Stomach smooth muscle (tissue), 2 donors: ENCODE data around the gene ARID1B.

Experiments used
- H3K27ac ChIP-seq: one replicate; pipeline ENCODE4 v1.7.0; 2013; ENCODE audit warnings: mild to moderate bottlenecking, low read length, inconsistent platforms
- H3K27me3 ChIP-seq, 2 donors: one replicate each; pipeline ENCODE4 v1.7.0; 2013; ENCODE audit warnings: low read length in 2 of 2; ENCODE audit not compliant: insufficient read depth in 2 of 2, control insufficient read depth in 1 of 2
- H3K36me3 ChIP-seq, 2 donors: one replicate each; pipeline ENCODE4 v1.7.0; 2013; ENCODE audit warnings: low read length in 2 of 2; ENCODE audit not compliant: control insufficient read depth in 2 of 2, insufficient read depth in 2 of 2
- H3K4me1 ChIP-seq: one replicate; pipeline ENCODE4 v1.7.0; 2013; ENCODE audit warnings: low read length; ENCODE audit not compliant: control insufficient read depth, insufficient read depth
- H3K4me3 ChIP-seq, 2 donors: one replicate each; pipeline ENCODE4 v1.7.0; 2013; ENCODE audit warnings: low read length in 2 of 2
- H3K9ac ChIP-seq, 2 donors: one replicate each; pipeline ENCODE4 v1.7.0; 2013; ENCODE audit warnings: low read length in 2 of 2, mild to moderate bottlenecking in 1 of 2
- H3K9me3 ChIP-seq, 2 donors: one replicate each; pipeline ENCODE4 v1.7.0; 2013; ENCODE audit warnings: low read length in 2 of 2; ENCODE audit not compliant: control insufficient read depth in 2 of 2
- donor health status: healthy.
- donor health status: Pancreatic carcinoma.

Gene ARID1B

DNA sequence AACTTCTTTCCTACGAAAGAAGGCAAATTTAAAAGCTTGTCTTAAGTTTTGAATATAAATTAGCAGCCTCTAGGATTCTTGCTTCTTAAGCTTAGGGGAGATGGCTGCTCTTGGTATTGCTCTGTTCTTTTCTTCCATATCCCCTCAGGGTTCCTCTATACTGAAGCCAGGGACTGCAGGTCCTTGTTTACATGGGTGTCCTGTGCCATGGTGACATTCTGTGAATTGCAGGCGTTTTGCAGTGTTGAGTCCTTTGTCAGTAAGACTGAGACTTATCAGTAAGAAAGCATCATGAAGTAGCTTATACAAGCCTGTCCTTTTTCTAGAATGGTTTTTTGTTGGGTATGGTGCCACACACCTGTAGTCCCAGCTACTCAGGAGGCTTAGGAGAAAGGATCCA is 147.8 kb downstream of the ARID1B start:
- Histone ChIP-seq H3K27me3 (no peaks in the 10 kb centered on the region), H3K36me3 (no peaks in the 10 kb centered on the region), H3K9me3 (no peaks in the 10 kb centered on the region), H3K4me1 (peaks cover 8% of the 10 kb centered on the region), H3K27ac (no peak overlapping the region), H3K9ac (no peak overlapping the region), H3K4me3 (no peak overlapping the region)

DNA sequence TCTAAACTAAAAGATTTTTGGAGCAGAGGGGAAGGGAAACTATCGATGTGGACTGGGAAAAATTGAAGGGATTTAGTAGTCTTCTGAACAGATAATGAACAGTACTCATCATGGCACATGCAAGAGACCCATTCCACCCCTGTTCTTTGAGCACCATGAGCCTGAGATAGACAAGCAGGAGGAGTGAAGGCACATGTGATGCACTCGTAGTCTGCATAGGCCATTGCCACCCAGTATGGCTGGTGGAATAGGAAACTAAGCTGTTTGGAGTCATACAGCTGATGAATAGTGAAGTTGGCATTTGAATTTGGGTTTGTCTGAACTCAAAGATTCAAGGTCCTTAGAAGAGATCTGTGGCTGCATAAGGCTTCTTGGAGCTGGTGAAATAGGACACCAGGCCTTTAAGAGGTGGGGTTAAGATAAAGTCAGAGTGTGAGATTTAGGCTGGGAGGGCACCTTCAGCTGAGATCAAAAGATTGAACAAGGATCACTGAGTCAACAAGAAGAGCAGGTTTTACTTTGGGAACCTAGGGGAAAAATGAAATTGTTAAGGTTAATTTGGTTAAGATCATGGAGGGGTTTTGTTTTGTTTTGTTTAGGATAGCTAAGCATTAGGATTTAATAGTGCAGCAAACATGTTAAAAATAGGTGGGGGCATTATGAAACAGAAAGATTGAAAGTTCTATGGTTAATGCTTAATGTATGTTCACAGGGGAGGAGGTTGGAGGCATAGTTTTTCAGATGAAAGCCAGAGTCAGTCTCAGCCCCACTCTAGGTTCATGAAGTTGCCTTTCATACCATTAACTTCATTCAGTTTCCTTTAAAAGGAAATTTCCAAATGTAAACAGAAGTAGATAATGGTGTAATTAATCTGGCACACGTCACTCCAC is 148.8 kb downstream of the ARID1B start:
- H3K4me3 ChIP-seq, result no peak overlapping the region
- no peak overlapping the region for H3K27ac ChIP-seq
- H3K9ac ChIP-seq, result no peak overlapping the region
- H3K27me3 ChIP-seq, result no peaks in the 10 kb centered on the region
- no peaks in the 10 kb centered on the region for H3K36me3 ChIP-seq
- H3K4me1 ChIP-seq, result peaks cover 8% of the 10 kb centered on the region
- H3K9me3 ChIP-seq, result no peaks in the 10 kb centered on the region

DNA sequence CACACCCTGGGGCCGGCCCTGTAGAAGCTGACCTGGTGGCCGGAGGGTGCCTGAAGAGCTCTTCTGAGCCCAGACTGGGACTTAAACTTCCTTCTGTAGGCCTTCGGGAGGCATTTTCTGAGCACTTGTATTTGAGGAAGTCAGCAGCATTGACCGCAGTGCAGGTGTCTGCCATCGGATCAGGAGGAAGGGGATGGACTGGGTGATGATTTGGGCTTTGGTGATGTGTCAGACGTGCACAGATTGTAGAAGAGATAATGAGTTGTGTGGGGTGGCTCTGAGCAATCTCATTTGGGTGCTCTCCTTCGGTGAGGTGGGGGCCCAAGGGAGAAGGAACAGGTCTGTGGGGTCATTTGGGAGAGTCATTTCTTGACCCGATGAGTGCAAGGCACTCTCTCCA is 150.9 kb downstream of the ARID1B start:
- H3K9ac ChIP-seq, result no peak overlapping the region
- H3K9me3 ChIP-seq, result no peaks in the 10 kb centered on the region
- H3K27me3 ChIP-seq, result no peaks in the 10 kb centered on the region
- no peak overlapping the region for H3K4me3 ChIP-seq
- H3K36me3 ChIP-seq, result no peaks in the 10 kb centered on the region
- no peak overlapping the region for H3K27ac ChIP-seq
- H3K4me1 ChIP-seq, result peaks cover 7% of the 10 kb centered on the region

DNA sequence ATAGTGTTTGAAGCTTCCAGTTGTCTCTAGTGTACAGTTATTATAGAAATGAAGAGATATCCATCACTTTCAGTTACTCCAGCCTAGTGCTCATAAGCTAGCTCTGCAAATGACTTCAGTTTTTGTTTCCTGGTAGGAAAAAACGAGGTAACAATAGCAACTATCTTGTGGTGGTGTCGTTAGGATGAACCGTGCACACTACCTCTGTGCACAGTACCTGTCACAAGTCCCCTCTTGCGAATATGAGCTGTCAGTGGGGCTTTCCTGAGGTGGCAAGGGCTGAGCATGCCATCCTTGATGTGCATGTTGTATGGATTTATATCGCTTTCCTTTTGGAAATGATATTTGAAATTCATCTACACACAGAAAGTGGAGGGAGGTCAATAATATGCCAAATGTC is 151.8 kb downstream of the ARID1B start:
- Histone ChIP-seq H3K36me3 (no peaks in the 10 kb centered on the region), H3K27me3 (no peaks in the 10 kb centered on the region), H3K27ac (no peak overlapping the region), H3K4me1 (peaks cover 13% of the 10 kb centered on the region), H3K9me3 (no peaks in the 10 kb centered on the region), H3K4me3 (no peak overlapping the region), H3K9ac (no peak overlapping the region)

DNA sequence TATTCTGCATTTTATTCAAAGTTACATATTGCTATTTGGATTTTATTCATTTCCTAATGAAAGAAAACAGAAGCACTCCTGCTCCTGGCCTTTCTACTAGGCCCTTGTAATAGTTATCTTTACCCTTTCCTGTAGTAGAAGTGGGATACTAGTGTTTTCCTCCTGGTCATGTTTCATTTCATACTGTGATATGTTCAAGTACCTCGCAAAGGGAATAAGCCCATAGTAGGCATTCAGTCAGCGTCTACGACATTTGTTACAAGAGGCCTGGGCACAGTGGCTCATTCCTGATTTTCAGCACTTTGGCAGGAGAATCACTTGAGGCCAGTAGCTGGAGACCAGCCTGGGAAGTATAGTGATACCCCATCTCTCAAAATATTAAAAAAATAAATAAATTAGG is 154.1 kb downstream of the ARID1B start:
- no peak overlapping the region for H3K9ac ChIP-seq
- H3K36me3 ChIP-seq, result no peaks in the 10 kb centered on the region
- H3K4me3 ChIP-seq, result no peak overlapping the region
- H3K4me1 ChIP-seq, result peaks cover 9% of the 10 kb centered on the region
- no peaks in the 10 kb centered on the region for H3K27me3 ChIP-seq
- no peaks in the 10 kb centered on the region for H3K9me3 ChIP-seq
- H3K27ac ChIP-seq, result no peak overlapping the region

DNA sequence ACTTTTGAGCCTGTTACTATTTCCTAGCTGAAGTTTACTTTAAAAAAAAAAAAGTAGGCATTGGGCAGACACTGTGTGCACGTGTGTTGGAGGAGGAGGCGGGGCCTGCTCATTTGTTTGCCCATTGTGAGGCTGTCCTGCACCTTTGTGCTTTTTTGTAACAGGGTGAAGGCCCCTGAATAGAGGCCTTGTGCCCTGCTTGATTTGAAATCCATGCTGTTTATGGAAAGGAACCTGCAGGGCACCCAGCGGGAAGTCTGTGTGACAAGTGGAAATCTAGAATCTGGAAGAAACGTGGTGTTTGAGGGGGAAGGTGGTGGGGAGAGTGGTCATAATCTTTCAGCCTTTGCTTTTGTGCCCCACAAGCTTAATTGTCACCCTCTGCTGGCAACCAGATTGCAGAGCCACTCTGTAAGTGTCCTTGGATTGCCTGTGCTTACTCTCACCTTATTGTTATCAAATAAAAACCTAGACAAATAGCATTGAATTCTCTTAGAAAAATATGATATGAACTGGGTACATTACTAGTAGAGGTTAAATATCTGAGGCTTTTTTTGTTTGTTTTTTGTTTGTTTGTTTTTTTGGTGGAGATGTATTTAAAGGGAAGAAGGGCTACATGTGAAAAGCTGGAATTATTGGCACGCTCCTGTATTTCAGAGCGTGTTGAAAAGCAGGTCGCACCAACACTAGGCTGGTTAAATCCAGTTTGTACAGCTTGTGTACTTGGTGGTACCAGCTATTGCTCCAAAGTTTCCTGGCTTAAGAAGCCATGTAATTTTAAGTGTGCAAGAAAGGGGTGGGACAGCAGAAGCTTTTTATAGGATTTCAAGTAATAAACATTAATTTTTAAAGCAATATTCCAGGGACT is 156.3 kb downstream of the ARID1B start:
- H3K4me1 ChIP-seq, result peaks cover 9% of the 10 kb centered on the region

DNA sequence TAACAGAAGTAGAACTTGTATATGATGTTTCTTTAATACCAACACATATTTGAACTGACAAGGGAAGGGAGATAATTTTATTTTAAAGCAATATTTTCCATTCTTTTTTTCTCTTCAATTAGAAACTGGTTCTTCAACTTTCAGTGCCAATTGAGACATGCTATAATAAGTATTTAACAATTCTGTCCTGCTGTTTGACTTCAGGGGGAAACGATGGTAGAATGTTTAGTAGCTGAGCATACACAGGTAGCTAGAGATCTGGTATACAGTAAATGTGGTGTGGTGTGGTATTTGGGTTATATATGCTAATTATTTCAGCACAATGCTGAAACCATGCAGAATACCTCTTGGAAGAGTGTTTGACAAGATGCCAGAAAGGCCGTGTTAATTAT is 156.9 kb downstream of the ARID1B start:
- Histone ChIP-seq H3K4me1 (peaks cover 9% of the 10 kb centered on the region), H3K4me3 (no peak overlapping the region), H3K27me3 (no peaks in the 10 kb centered on the region), H3K36me3 (no peaks in the 10 kb centered on the region), H3K9ac (no peak overlapping the region), H3K27ac (no peak overlapping the region), H3K9me3 (no peaks in the 10 kb centered on the region)

More for the DNA sequence above, 156.3 kb downstream of the ARID1B start:
- Histone ChIP-seq H3K9me3 (no peaks in the 10 kb centered on the region), H3K9ac (no peak overlapping the region), H3K36me3 (no peaks in the 10 kb centered on the region), H3K27ac (no peak overlapping the region), H3K4me3 (no peak overlapping the region), H3K27me3 (no peaks in the 10 kb centered on the region)

DNA sequence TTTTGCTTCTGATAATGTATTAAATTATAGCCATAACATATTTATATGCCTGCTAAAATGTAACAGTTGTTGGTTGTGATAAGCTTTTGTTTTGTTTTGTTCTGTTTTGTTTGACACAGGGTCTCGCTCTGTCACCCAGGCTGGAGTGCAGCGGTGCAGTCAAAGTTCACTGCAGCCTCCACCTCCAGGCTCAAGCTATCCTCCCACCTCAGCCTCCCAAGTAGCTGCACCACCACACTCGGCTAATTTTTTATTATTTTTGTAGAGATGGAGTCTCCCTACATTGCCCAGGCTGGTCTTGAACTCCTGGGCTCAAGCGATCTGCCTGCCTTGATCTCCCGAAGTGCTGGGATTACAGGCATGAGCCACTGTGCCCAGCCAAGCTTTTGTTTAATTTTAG is 157.8 kb downstream of the ARID1B start:
- H3K36me3 ChIP-seq, result no peaks in the 10 kb centered on the region
- no peak overlapping the region for H3K27ac ChIP-seq
- H3K4me1 ChIP-seq, result peaks cover 9% of the 10 kb centered on the region

DNA sequence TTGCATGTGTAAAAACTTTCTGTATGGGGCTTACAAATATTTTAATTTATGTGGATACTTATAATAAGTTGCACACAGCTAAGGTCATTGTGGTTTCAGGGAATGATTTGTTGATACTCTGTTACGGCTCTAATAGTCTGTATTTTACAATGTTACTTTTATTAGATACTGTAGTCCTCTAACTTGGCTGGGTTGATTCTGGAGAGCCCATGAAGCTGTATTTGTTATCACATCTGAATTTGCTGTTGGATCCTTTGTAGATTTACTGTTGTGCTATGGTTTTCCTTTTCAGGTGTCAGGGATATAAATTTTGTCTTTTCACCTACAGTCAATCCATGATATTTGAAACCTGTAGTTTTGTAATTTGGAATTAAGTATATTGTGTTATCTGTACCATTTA is 161.0 kb downstream of the ARID1B start:
- Histone ChIP-seq H3K27me3 (no peaks in the 10 kb centered on the region), H3K27ac (no peak overlapping the region), H3K4me1 (peaks cover 5% of the 10 kb centered on the region), H3K4me3 (no peak overlapping the region), H3K9me3 (no peaks in the 10 kb centered on the region), H3K9ac (no peak overlapping the region), H3K36me3 (no peaks in the 10 kb centered on the region)

More for the DNA sequence above, 157.8 kb downstream of the ARID1B start:
- Histone ChIP-seq H3K9me3 (no peaks in the 10 kb centered on the region), H3K27me3 (no peaks in the 10 kb centered on the region), H3K9ac (no peak overlapping the region), H3K4me3 (no peak overlapping the region)

DNA sequence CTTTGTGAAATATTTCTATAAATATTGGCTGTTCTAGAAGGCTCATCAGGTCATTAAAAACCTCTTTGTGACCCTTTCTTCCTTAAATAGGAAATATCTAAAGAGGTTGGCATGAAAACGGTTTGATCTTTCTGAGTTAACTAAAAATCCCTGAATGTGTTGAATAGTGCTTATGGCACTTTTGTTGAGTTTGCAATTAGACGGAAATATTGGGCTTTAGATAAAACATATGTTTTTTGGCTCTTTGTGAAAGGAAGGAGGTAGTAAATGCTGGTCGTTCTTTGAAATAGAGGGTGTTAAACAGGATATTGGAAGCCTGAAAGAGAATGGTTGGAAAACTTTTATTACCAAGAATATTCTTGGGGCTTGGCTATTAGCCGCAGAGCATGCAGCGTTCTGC is 163.0 kb downstream of the ARID1B start:
- no peaks in the 10 kb centered on the region for H3K27me3 ChIP-seq
- H3K9ac ChIP-seq, result no peak overlapping the region
- no peaks in the 10 kb centered on the region for H3K9me3 ChIP-seq
- H3K4me1 ChIP-seq, result no peaks in the 10 kb centered on the region
- H3K4me3 ChIP-seq, result no peak overlapping the region
- H3K27ac ChIP-seq, result no peak overlapping the region
- no peaks in the 10 kb centered on the region for H3K36me3 ChIP-seq
